GM12873 (cell line): Measurements from ENCODE around the gene CRCP.

ENCODE experiments used
- CTCF ChIP-seq: IDR thresholded peaks from 2 replicates; pipeline ENCODE4 v1.5.1; 2012; ENCODE audit warnings: low read depth, mild to moderate bottlenecking, moderate library complexity, low read length, control low read depth; ENCODE audit not compliant: insufficient read depth; ENCODE audit errors: missing control alignments

The CRCP gene

GRCh38 chr7:66145400-66146104, 30.9 kb downstream of the CRCP start:
- no peak for TF ChIP-seq CTCF

GRCh38 chr7:66146701-66147100, 32.1 kb downstream of the CRCP start:
- TF ChIP-seq CTCF: no peak

- TF ChIP-seq CTCF: no peak
Observed at GRCh38 chr7:66150471-66150870, 35.8 kb downstream of the CRCP start.

GRCh38 chr7:66152371-66153191, 37.9 kb downstream of the CRCP start:
- TF ChIP-seq CTCF: no peak

GRCh38 chr7:66153691-66154090, 39.0 kb downstream of the CRCP start:
- no peak for TF ChIP-seq CTCF

- TF ChIP-seq CTCF: no peak
Observed at GRCh38 chr7:66157060-66157459, 42.4 kb downstream of the CRCP start.

GRCh38 chr7:66162622-66163021, 48.0 kb downstream of the CRCP start:
- TF ChIP-seq CTCF: no peak
